AG09309 (cell line): Measurements from ENCODE around the gene ME1.

Experiments
- DNase-seq: peaks from one replicate; pipeline ENCODE4 v3.0.0-alpha.2; 2010; ENCODE audit warnings: low read depth
- H3K4me3 ChIP-seq: 2 replicates; pipeline ENCODE4 v1.5.1; 2011; ENCODE audit warnings: mild to moderate bottlenecking, low read depth, low read length, moderate library complexity; ENCODE audit not compliant: control insufficient read depth
- CTCF ChIP-seq: IDR thresholded peaks from 2 replicates; pipeline ENCODE4 v1.5.1; 2011; ENCODE audit warnings: mild to moderate bottlenecking, low read depth, low read length, inconsistent platforms; ENCODE audit not compliant: insufficient read depth, control insufficient read depth; ENCODE audit errors: missing control alignments

ME1 gene

GRCh38 chr6:83167726-83168278 lies 263.0 kb downstream of the ME1 start:
- no peak for TF ChIP-seq CTCF
- no peak overlapping the region for H3K4me3 ChIP-seq
- DNase-seq, result no peak
